Osteoblast (primary cell): Measurements from ENCODE around the gene PLEKHF1. TPM values are rescaled to one million over a fixed set of nuclear protein-coding genes. Genes with fewer than 3 reads are reported as not detected.

ENCODE experiments used
- DNase-seq: peaks from one replicate; pipeline ENCODE4 v3.0.0; 2011; ENCODE audit warnings: low spot score, mixed read lengths; ENCODE audit not compliant: insufficient read length; ENCODE audit errors: missing footprints
- H2AFZ ChIP-seq: 2 replicates; pipeline ENCODE4 v1.6.0; 2011; ENCODE audit warnings: mild to moderate bottlenecking, low read length
- H3K27ac ChIP-seq: 2 replicates; pipeline ENCODE4 v1.5.1; 2011; ENCODE audit warnings: mild to moderate bottlenecking, low read depth, low read length, moderate library complexity
- H3K27me3 ChIP-seq: 2 replicates; pipeline ENCODE4 v1.6.0; 2012; ENCODE audit warnings: mild to moderate bottlenecking, control low read depth, inconsistent platforms, low read length, moderate library complexity; ENCODE audit not compliant: insufficient read depth
- H3K36me3 ChIP-seq: 2 replicates; pipeline ENCODE4 v1.5.1; 2011; ENCODE audit warnings: mild to moderate bottlenecking, low read length, control low read depth, moderate library complexity; ENCODE audit not compliant: insufficient read depth
- H3K4me1 ChIP-seq: 2 replicates; pipeline ENCODE4 v1.5.1; 2011; ENCODE audit warnings: mild to moderate bottlenecking, low read length, control low read depth, moderate library complexity; ENCODE audit not compliant: insufficient read depth
- H3K4me2 ChIP-seq: 2 replicates; pipeline ENCODE4 v1.6.0; 2011; ENCODE audit warnings: mild to moderate bottlenecking, low read length; ENCODE audit not compliant: insufficient read depth
- H3K4me3 ChIP-seq: fragments of 200-600 bp; sonication (generic); 3 replicates; pipeline ENCODE4 v1.5.1; 2012; ENCODE audit warnings: mild to moderate bottlenecking, low read length, inconsistent platforms; ENCODE audit not compliant: insufficient read depth
- H3K79me2 ChIP-seq: 2 replicates; pipeline ENCODE4 v1.6.0; 2012; ENCODE audit warnings: mild to moderate bottlenecking, low read length, control low read depth, inconsistent platforms; ENCODE audit not compliant: insufficient read depth
- H3K9me3 ChIP-seq: 2 replicates; pipeline ENCODE4 v1.5.1; 2011; ENCODE audit warnings: low read depth, low read length, control low read depth
- H4K20me1 ChIP-seq: 2 replicates; pipeline ENCODE4 v1.6.0; 2012; ENCODE audit warnings: mild to moderate bottlenecking, low read length, control low read depth; ENCODE audit not compliant: insufficient read depth
- total RNA-seq: library from RNA; depleted of rRNA; stranded (reverse); fragments of >200 nt; gene quantifications from 2 replicates; pipeline ENCODE4 v1.2.3, GENCODE V29; 2012
- TF ChIP-seq, protein P1 (sequence below): IDR thresholded peaks from 2 replicates; pipeline ENCODE4 v1.5.1; 2011; ENCODE audit warnings: mild to moderate bottlenecking, low read depth, low read length, moderate library complexity; ENCODE audit errors: extremely low read depth

PLEKHF1 gene
- total RNA-seq, 1 donor = 106 TPM

DNA sequence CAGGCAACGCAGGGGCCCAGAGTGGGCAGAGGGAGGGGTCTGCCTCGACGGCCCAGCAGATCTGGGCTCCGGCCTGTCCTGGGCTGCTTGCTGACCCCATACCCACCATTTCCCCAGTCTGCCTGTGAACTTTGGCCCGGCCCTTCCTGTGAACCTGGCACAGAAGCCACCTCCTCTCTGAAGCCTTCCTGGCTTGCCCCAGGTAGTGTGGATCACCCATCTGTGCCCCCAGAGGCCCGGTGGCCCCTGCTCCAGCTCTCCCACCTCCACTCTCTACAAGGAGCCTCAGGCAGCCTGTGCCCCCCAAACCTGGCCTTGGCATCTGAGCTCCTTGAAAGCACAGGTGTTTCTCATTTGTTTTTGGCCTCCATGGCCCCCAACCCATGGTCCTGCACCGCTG is 15.7 kb downstream of the PLEKHF1 start:
- TF ChIP-seq, protein P1, sequence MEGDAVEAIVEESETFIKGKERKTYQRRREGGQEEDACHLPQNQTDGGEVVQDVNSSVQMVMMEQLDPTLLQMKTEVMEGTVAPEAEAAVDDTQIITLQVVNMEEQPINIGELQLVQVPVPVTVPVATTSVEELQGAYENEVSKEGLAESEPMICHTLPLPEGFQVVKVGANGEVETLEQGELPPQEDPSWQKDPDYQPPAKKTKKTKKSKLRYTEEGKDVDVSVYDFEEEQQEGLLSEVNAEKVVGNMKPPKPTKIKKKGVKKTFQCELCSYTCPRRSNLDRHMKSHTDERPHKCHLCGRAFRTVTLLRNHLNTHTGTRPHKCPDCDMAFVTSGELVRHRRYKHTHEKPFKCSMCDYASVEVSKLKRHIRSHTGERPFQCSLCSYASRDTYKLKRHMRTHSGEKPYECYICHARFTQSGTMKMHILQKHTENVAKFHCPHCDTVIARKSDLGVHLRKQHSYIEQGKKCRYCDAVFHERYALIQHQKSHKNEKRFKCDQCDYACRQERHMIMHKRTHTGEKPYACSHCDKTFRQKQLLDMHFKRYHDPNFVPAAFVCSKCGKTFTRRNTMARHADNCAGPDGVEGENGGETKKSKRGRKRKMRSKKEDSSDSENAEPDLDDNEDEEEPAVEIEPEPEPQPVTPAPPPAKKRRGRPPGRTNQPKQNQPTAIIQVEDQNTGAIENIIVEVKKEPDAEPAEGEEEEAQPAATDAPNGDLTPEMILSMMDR = no peak
- peaks cover 29% of the 10 kb centered on the region for H3K4me1 ChIP-seq

DNA sequence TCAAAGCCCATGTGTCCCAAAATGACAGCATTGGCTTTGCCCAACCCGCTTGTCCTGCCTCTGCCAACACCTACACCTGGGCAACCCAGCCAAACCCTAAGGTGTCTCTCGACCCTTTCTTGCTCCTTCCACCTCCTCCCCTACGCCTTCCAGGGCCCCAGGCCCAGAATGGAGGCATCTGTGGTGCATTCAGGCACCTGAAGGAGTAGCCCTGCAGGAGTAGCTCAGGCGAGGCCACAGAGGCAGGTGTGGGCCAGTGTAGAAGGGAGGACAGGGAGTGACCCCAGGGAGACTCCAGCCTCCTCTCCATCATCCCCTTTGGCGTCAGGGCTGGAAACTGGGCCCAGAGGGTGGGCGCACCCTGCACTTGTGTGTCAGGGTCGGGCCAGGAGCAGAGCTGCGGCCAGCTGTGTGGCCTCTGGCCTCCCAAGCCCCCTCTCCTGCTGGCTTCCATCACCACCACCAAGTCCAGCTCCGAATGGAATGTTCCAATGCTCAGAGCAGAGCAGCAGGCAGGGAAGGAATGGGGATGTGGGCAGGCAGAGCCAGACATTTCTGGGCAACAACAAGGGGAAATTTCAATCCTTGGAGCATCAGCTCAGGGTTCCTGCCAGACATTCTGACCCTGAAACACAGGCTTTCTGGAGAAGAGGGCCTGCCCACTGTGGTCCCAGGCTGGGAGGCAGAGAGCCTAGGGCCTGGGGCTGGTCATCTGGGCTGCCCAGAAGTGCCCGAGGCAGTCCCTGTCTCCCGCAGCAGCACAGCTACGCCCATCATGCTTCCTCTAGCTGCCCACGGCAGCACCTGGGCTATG is 16.4 kb downstream of the PLEKHF1 start:
- no peaks in the 10 kb centered on the region for H3K79me2 ChIP-seq
- H2AFZ ChIP-seq = peak overlapping the region; percentile 6
- H3K4me2 ChIP-seq = no peak overlapping the region
- no peaks in the 10 kb centered on the region for H3K9me3 ChIP-seq
- H3K27me3 ChIP-seq = no peaks in the 10 kb centered on the region
- no peaks in the 10 kb centered on the region for H3K36me3 ChIP-seq
- no peak overlapping the region for H3K4me3 ChIP-seq
- peaks cover 8% of the 10 kb centered on the region for H4K20me1 ChIP-seq
- no peak overlapping the region for H3K27ac ChIP-seq
- TF ChIP-seq, protein P1 = no peak
- peak; percentile 91 for DNase-seq
- peaks cover 36% of the 10 kb centered on the region for H3K4me1 ChIP-seq

More for the DNA sequence above, 15.7 kb downstream of the PLEKHF1 start:
- Histone ChIP-seq H3K79me2 (peaks cover 4% of the 10 kb centered on the region), H3K4me2 (no peak overlapping the region), H4K20me1 (peaks cover 10% of the 10 kb centered on the region), H3K36me3 (peaks cover 1% of the 10 kb centered on the region), H2AFZ (no peak overlapping the region), H3K4me3 (no peak overlapping the region), H3K9me3 (no peaks in the 10 kb centered on the region), H3K27ac (no peak overlapping the region), H3K27me3 (no peaks in the 10 kb centered on the region)
- peak; percentile 66 for DNase-seq

DNA sequence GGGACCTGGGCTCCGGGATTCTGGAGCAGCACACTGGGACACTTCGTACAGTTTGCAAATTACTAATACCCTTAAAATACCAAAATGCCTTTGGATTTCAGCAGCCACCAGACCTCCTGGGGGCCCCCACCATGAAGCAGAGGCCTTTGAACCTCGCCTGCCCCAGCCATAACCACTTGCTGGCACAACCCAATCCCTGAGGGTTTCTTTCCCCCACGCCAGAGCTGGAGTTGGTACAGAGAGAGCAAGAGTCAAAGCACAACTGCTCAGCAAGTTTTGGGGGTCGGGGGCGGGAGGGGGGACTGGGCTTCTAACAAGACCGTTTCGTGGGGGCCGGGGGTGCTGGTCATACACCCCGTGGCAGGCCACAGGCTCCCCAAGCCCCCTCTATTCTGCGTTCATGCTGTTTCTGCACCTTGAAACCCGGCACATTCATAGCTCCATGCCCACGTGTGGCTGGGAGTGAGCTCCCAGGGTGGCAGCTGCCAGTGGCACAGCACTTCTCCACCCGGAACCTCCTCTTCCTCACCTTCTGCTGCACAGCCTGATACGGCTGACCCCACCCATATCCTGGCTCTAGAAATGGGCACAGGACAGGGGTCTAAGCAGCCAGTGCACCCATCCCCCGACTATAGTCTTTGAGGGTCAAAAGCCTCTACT is 17.1 kb downstream of the PLEKHF1 start:
- H3K4me3 ChIP-seq = no peak overlapping the region
- H3K79me2 ChIP-seq = no peaks in the 10 kb centered on the region
- no peaks in the 10 kb centered on the region for H3K9me3 ChIP-seq
- no peaks in the 10 kb centered on the region for H3K36me3 ChIP-seq
- DNase-seq = peak; percentile 41
- H3K4me1 ChIP-seq = peaks cover 43% of the 10 kb centered on the region
- H3K4me2 ChIP-seq = no peak overlapping the region
- H3K27me3 ChIP-seq = no peaks in the 10 kb centered on the region
- H2AFZ ChIP-seq = peak overlapping the region; percentile 6
- peaks cover under 1% of the 10 kb centered on the region for H4K20me1 ChIP-seq
- TF ChIP-seq, protein P1 = no peak
- no peak overlapping the region for H3K27ac ChIP-seq

DNA sequence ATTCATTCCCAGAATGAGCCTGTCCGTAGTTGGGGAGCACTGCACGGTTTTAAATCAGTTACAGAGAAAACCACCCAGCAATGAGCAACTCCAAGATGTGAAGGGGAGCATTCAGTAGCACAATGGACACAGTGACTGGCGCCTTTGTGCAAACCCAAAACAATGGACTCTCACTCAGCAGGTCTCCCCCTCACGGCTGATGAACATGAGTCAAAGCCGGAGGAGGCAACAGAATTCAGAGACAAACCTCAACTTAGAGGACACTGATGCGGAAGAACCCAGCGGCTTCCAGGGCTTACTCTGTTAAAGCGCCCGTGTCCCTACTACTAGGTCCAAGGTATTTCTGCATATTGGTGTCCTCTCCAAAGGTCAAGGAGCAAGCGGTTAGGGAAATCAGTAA is 17.7 kb downstream of the PLEKHF1 start:
- Histone ChIP-seq H3K36me3 (no peaks in the 10 kb centered on the region), H3K9me3 (no peaks in the 10 kb centered on the region), H3K4me1 (peaks cover 47% of the 10 kb centered on the region)

More for the DNA sequence above, 17.7 kb downstream of the PLEKHF1 start:
- H3K27ac ChIP-seq = no peak overlapping the region
- no peak overlapping the region for H3K4me3 ChIP-seq
- no peaks in the 10 kb centered on the region for H3K79me2 ChIP-seq
- peak overlapping the region; percentile 25 for H3K4me2 ChIP-seq
- H4K20me1 ChIP-seq = no peaks in the 10 kb centered on the region
- TF ChIP-seq, protein P1 = no peak
- H3K27me3 ChIP-seq = no peaks in the 10 kb centered on the region
- DNase-seq = peak; percentile 54
- H2AFZ ChIP-seq = no peak overlapping the region
